ENCODE measurements around the gene IFT25.
A peak's percentile ranks its signal among the peaks of the same experiment; 100 is the strongest.
"Not testable (repeated sequence)": the region's sequence is repeated elsewhere in the genome, so short reads cannot be mapped to it uniquely, and the experiment has no call there.

IFT25 gene

DNA sequence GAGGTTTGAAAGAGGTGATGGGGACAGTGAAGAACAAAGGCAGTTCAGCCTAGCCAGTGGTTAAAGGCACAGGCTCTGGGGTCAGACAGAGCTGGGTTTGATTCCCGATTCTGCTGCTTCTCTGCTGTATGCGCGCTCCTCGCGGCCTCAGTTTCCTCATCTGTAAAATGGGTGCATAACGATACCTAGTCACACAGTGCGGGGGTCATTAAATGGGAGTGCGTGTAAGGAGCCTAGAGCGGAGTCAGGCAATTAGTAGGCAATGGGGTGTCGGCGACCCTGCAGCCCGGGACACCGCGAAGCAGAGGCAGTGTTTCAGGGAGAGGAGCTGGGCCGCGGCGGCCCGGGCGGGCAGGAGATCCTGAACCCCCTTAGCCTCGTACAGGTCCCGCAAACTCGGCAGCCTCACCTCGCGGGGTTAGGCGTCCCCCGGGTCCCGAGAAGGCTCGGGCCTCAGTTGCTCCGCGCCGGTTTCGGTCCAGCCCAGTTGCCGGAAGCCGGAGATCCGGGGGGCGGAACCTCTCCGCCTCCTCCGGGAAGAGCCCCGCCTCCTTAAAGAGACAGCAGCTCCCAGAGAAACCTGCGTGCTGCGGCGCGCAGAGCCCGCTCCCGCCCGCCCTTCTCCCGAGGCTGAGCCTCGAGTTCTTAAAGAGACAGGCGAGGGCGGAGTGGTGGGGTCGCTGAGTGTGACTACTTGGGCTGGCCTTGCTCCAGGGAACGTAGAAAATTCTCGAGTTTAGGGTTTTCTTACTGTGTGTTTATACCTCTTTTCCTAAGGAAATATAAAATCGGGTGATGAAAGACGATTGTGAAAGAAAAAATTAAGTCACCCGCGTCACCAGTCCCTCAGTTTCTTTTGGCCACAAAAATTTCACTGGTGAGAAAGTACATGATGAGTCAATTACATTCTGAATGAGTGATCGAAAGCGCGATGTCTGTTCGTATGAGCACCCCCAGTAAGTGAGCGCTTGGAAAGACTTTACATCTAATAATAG is 55.9 kb downstream of the IFT25 start, which contains the start of gene YIPF1:
YIPF1 (minus strand) TSS at position 494 of the 995 bp plus-strand sequence. CDS start 860 bp downstream, outside the sequence.
- peak; percentile 70 for DNase-seq (ENCODE audit: low read depth, low spot score)

DNA sequence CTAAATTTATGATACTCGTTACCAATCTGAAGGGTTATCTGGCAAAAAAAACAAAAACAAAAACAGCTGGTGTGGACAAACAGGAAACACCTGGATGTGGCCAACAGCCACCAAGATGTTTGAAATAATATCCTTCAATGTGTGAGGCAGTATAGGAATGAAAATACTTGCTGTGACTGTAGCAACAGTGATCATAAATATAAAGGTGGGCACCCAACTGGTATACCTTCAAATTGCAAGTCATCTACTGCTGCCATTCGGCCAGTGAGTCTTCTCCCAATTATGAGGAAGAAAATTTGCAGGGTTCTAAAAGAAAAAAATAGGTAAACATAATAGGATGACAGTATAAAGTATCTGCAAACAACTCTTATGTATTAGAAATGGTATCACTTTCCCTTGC is 56.8 kb downstream of the IFT25 start:
- DNase-seq (ENCODE audit: low read depth, low spot score) = no peak

DNA sequence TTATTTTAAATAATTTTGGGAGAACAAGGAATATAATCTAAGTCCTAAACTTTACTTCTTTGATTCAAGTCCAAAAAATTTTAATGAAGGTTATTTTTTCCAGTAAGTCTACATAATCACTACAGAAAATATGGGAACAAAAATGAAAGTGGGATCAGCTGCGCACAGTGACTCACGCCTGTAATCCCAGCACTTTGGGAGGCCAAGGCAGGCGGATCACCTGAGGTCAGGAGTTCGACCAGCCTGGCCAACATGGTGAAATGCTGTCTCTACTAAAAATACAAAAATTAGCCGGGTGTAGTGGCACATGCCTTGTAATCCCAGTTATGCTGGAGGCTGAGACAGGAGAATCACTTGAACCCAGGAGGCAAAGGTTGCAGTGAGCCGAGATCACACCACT is 61.9 kb downstream of the IFT25 start:
- DNase-seq (ENCODE audit: low read depth, low spot score) = not testable (repeated sequence)

DNA sequence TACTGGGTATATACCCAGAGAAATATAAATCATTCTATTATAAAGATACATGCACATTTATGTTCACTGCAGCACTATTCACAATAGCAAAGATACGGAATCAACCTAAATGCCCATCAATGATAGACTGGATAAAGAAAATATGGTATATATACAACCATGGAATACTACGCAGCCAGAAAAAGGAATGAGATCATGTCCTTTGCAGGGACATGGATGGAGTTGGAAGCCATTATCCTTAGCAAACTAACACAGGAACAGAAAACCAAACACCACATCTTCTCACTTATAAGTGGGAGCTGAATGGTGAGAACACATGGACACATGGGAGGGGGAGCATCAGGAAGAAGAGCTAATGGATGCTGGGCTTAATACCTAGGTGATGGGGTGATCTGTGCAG is 63.6 kb downstream of the IFT25 start:
- not testable (repeated sequence) for DNase-seq (ENCODE audit: low read depth, low spot score)

DNA sequence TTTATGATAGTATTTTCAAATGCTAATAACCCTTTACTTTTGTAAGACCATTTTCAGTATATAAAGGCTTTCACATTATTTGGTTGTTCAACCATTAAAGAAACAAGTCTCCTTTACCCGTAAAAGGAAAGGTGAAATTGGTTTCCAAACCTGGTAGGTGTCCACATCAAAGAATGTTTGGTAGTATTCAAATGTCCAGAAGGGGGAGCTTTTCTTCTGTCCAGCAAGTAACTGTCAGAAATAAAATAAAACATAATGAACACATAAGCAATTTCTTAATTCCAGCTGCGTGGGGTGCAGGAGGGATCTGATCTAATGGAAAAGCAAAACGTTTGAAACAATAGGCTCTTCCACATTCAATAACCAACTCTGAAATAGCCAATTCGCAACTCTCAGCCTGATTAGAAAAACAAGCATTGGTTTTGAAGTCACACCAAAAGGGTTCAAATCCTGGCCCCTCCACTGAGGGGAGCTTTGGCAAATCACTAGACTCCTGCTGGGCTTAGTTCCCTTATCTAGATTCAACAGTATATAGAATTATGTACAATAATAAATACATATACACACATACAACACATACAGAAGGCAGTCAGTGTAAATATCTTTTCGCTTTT is 66.9 kb downstream of the IFT25 start:
- no peak for DNase-seq (ENCODE audit: low read depth, low spot score)

DNA sequence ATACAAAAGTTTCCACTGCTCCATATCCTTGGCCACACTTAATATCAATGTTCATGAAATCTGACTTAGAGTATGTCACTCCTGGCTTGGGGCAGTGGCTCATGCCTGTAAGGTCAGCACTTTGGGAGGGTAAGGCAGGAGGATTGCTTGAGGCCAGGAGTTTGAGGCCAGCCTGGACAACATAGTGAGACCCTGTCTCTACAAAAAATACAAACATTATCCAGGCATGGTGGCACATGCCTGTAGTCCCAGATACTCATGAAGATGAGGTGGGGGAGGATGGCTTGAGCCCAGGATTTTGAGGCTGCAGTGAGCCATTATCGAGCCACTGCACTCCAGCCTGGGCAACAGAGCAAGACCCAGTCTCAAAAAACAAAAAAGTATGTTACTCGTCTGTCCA is 70.3 kb downstream of the IFT25 start:
- not testable (repeated sequence) for DNase-seq (ENCODE audit: low read depth, low spot score)

DNA sequence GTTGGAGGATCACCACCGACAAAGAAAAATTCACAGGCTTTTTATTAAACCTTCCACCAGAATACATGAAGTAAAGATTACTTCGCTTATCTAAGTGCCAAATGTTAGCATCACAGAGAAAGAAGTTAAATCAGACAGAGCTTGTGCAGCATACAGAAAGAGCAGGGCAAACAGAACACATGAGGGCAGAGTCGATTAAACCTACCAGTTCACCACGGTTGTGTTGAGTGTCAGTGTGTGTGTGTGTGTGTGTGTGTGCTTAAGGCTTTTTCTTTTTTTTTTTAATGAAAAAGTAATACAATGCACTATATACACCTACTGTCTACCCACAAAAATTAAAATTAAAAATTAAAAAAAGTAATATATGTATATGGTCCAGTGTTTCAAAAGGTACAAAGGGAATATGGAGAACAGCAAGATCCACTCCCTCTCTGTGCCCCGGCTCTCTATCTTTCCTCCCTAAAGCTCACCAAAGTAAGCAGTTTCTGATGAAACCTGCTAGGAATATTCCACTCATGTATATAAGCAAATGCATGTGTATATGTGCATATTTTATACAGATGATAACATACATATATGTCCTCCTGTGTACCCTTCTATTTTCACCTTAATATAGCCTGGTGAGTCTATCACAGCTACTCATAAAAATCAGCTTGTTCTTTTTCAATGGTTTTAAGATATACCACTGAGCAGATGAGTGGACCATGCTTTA is 73.6 kb downstream of the IFT25 start:
- no peak for DNase-seq (ENCODE audit: low read depth, low spot score)
